Mucosa of descending colon (tissue), 3 donors: ENCODE measurements around the gene ZNF214. TPM values are rescaled to one million over a fixed set of nuclear protein-coding genes. Genes with fewer than 3 reads are reported as not detected.
"Not testable (repeated sequence)": the region's sequence is repeated elsewhere in the genome, so short reads cannot be mapped to it uniquely, and the experiment has no call there.

ENCODE experiments used
- ATAC-seq: fragments of 200-7000 bp; cut with Tn5 transposase; one replicate; pipeline ENCODE4 v1.9.1; 2020; ENCODE audit warnings: mild to moderate bottlenecking, moderate library complexity
- DNase-seq, 3 donors: peaks; one replicate each; pipeline ENCODE4 v3.0.0-alpha.2; 2020
- H3K36me3 ChIP-seq: fragments of 200-600 bp; one replicate; pipeline ENCODE4 v1.8.0; 2021; ENCODE audit warnings: low read depth, mild to moderate bottlenecking
- H3K4me1 ChIP-seq: fragments of 200-600 bp; one replicate; pipeline ENCODE4 v1.8.0; 2021; ENCODE audit warnings: low read depth, mild to moderate bottlenecking
- H3K4me3 ChIP-seq: fragments of 200-600 bp; one replicate; pipeline ENCODE4 v1.8.0; 2021; ENCODE audit warnings: mild to moderate bottlenecking
- H3K9me3 ChIP-seq: fragments of 200-600 bp; one replicate; pipeline ENCODE4 v1.8.0; 2021; ENCODE audit warnings: mild to moderate bottlenecking
- CTCF ChIP-seq: fragments of 200-600 bp; IDR thresholded peaks from one replicate; pipeline ENCODE4 v1.8.0; 2022; ENCODE audit warnings: antibody characterized with exemption, mild to moderate bottlenecking
- intact Hi-C, 2 donors: fragments of 100-400 bp; cut with DNase I in 1 of 2; cut with micrococcal nuclease in 1 of 2; formaldehyde crosslinking; loops; one replicate each; pipeline versions ENCODE4 v1.11.0 to v1.11.1; 2022; cut with DNase I, micrococcal nuclease
- total RNA-seq, 3 donors: library from RNA; stranded (reverse); fragmentation: NEBNext Ultra II Directional in 2 of 3; extraction: Animal tissue kit (Norgen Biotek cat#: 25700) in 2 of 3; gene quantifications; one replicate each; pipeline versions ENCODE4 v1.2.1 to v1.2.4, GENCODE V29; 2021 to 2023
- donor health status: DM: no; HTN: no; CAD: no; lungs with moderate emphysema.
- donor health status: DM: no; HTN: no; CAD: no.
- donor health status: DM: no; HTN: yes; CAD: no.

ZNF214 gene
- total RNA-seq, 3 donors from 2014 or later, result 1.8 to 4.0 (median 3.4) TPM

DNA sequence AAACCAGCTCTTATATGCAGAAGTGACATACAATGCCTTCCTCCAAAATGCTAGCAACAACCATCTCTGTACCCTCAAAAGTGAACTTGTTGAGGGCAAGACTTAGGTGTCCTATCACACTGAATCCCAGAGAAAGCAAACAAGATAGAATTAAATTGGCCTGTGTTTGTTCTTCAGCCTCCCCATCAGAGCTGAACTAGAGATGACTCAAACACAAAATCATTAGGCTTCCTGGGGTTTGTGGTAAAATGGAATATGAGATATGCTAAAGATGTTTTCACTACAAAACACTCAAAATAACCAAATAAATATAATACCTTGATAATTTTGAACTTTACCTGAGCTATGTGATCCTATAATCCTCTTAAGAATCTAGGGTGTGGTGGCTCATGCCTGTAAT, 31.6 kb downstream of the ZNF214 start:
- Histone ChIP-seq H3K4me1 (no peaks in the 10 kb centered on the region), H3K9me3 (no peaks in the 10 kb centered on the region), H3K36me3 (no peaks in the 10 kb centered on the region), H3K4me3 (no peak overlapping the region)
- DNase-seq (no peak), ATAC-seq (no peak)
- intact Hi-C loops, result no loop called here
- no peak for TF ChIP-seq CTCF

GRCh38 chr11:6986487-6986886, 33.7 kb downstream of the ZNF214 start:
- TF ChIP-seq CTCF, result no peak
- DNase-seq (no peak), ATAC-seq (no peak)
- intact Hi-C loops, result no loop called here
- H3K4me3 ChIP-seq, result no peak overlapping the region
- H3K36me3 ChIP-seq, result no peaks in the 10 kb centered on the region
- no peaks in the 10 kb centered on the region for H3K9me3 ChIP-seq
- H3K4me1 ChIP-seq, result no peaks in the 10 kb centered on the region

GRCh38 chr11:6979365-6979764, 40.8 kb downstream of the ZNF214 start:
- DNase-seq (no peak), ATAC-seq (no peak)
- no peak for TF ChIP-seq CTCF
- intact Hi-C loops, result no loop called here
- Histone ChIP-seq H3K4me1 (no peaks in the 10 kb centered on the region), H3K36me3 (no peaks in the 10 kb centered on the region), H3K9me3 (no peaks in the 10 kb centered on the region), H3K4me3 (no peak overlapping the region)

DNA sequence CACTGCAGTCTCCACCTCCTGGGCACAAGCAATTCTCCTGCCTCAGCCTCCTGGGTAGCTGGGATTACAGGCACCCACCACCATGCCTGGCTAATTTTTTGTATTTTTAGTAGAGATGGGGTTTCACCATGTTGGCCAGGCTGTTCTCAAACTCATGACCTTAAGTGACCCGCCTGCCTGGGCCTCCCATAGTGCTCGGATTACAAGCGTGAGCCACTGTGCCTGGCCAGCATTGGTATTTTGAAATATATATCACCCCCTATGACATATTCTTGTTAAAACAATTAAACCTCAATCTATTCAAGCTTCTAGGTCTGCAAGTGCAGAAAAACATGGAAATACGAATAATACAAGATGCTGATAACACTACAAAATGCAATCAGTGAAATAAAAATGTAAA, 50.3 kb downstream of the ZNF214 start:
- H3K36me3 ChIP-seq, ATAC-seq, DNase-seq, H3K4me1 ChIP-seq, H3K4me3 ChIP-seq, intact Hi-C loops: not testable (repeated sequence)
- H3K9me3 ChIP-seq, result peaks cover 10% of the 10 kb centered on the region

GRCh38 chr11:6968816-6969215, 51.3 kb downstream of the ZNF214 start:
- intact Hi-C loops, result no loop called here
- no peak for DNase-seq
- H3K36me3 ChIP-seq, result no peaks in the 10 kb centered on the region
- no peak for TF ChIP-seq CTCF
- H3K9me3 ChIP-seq, result peaks cover 10% of the 10 kb centered on the region
- no peak overlapping the region for H3K4me3 ChIP-seq
- no peak for ATAC-seq
- no peaks in the 10 kb centered on the region for H3K4me1 ChIP-seq

- DNase-seq (no peak), ATAC-seq (no peak)
- no peak for TF ChIP-seq CTCF
- Histone ChIP-seq H3K4me1 (no peaks in the 10 kb centered on the region), H3K36me3 (no peaks in the 10 kb centered on the region), H3K4me3 (no peak overlapping the region), H3K9me3 (peaks cover 8% of the 10 kb centered on the region)
- intact Hi-C loops, result no loop called here
These were observed 57.5 kb downstream of the ZNF214 start for GRCh38 chr11:6962673-6963072.
